Activated CD8-positive, alpha-beta T cell treated with anti-CD3 and anti-CD28 coated beads for 36 hours (primary cell): Measurements from ENCODE around the gene ARHGEF40. TPM values are rescaled to one million over a fixed set of nuclear protein-coding genes. Genes with fewer than 3 reads are reported as not detected.

Experiments
- ATAC-seq: fragments of 200-7000 bp; cut with Tn5 transposase; one replicate; pipeline ENCODE4 v1.10.0; 2021; ENCODE audit warnings: mild to moderate bottlenecking, moderate library complexity
- CTCF ChIA-PET: fragments of 350-600 bp; sonication (Branson Sonifier 250); formaldehyde crosslinking; loops from one replicate; lab custom pipeline; 2021; ENCODE audit warnings: antibody characterized with exemption; lab: Charles Lee
- POLR2A ChIA-PET: fragments of 350-600 bp; sonication (Branson Sonifier 250); formaldehyde crosslinking; loops from one replicate; lab custom pipeline; 2021; ENCODE audit warnings: antibody characterized with exemption; lab: Charles Lee
- DNase-seq: peaks from one replicate; pipeline ENCODE4 v3.0.0-alpha.2; 2020
- H3K27ac Mint-ChIP-seq: one replicate; pipeline ENCODE4 v1.8.0; 2021; ENCODE audit warnings: mild to moderate bottlenecking, mixed read lengths
- H3K27me3 Mint-ChIP-seq: one replicate; pipeline ENCODE4 v1.8.0; 2021; ENCODE audit warnings: mixed read lengths
- H3K36me3 Mint-ChIP-seq: one replicate; pipeline ENCODE4 v1.8.0; 2021; ENCODE audit warnings: low read depth, mixed read lengths
- H3K4me1 Mint-ChIP-seq: one replicate; pipeline ENCODE4 v1.8.0; 2021; ENCODE audit warnings: low read depth, mixed read lengths
- H3K4me3 Mint-ChIP-seq: one replicate; pipeline ENCODE4 v1.8.0; 2021; ENCODE audit warnings: mild to moderate bottlenecking, moderate library complexity, mixed read lengths
- H3K9me3 Mint-ChIP-seq: one replicate; pipeline ENCODE4 v1.8.0; 2021; ENCODE audit warnings: mixed read lengths
- CTCF ChIP-seq: fragments of 200-600 bp; IDR thresholded peaks from one replicate; pipeline ENCODE4 v1.8.0; 2022; ENCODE audit warnings: antibody characterized with exemption, mild to moderate bottlenecking
- intact Hi-C: fragments of 100-400 bp; cut with micrococcal nuclease; formaldehyde crosslinking; loops from one replicate; pipeline ENCODE4 v1.10.0; 2022
- total RNA-seq, 2 experiments: library from RNA; stranded (reverse); gene quantifications; one replicate each; pipeline ENCODE4 v1.2.3, GENCODE V29; 2021

ARHGEF40 gene
- total RNA-seq, 2 experiments from 2014 or later: 0.18 to 0.23 TPM

GRCh38 chr14:21102521-21103410 lies 32.7 kb downstream of the ARHGEF40 start:
- CTCF ChIA-PET: interaction anchor here (0.9 to 13.2 kb wide), 14 partner anchors 8 to 641 kb away, joined by 3 to 267 read pairs (median 10); partner anchors contain the start of genes ARHGEF40 and PIP4P1
- no peak for TF ChIP-seq CTCF
- Mint-ChIP-seq H3K27ac (peak overlapping the region; percentile 90), H3K4me3 (peak overlapping the region; percentile 80), H3K9me3 (no peaks in the 10 kb centered on the region), H3K4me1 (peaks cover 39% of the 10 kb centered on the region), H3K36me3 (no peaks in the 10 kb centered on the region), H3K27me3 (no peaks in the 10 kb centered on the region)
- intact Hi-C loops: no loop called here
- ATAC-seq (no peak), DNase-seq (no peak)
- POLR2A ChIA-PET: interaction anchor here (0.7 to 4.7 kb wide), 9 partner anchors 9 to 164 kb away, joined by 3 to 30 read pairs (median 5); partner anchors contain the start of gene ARHGEF40

- H3K27ac Mint-ChIP-seq: peak overlapping the region; percentile 90
- POLR2A ChIA-PET: interaction anchor here (0.7 to 4.7 kb wide), 8 partner anchors 10 to 163 kb away, joined by 3 to 30 read pairs (median 4); partner anchors contain the start of gene ARHGEF40
- no peak for TF ChIP-seq CTCF
- peak overlapping the region; percentile 80 for H3K4me3 Mint-ChIP-seq
- DNase-seq (no peak), ATAC-seq (no peak)
- H3K4me1 Mint-ChIP-seq: peaks cover 39% of the 10 kb centered on the region
- H3K27me3 Mint-ChIP-seq: no peaks in the 10 kb centered on the region
- intact Hi-C loops: no loop called here
- H3K36me3 Mint-ChIP-seq: no peaks in the 10 kb centered on the region
- CTCF ChIA-PET: interaction anchor here (0.9 to 13.2 kb wide), 15 partner anchors 9 to 642 kb away, joined by 3 to 267 read pairs (median 10); partner anchors contain the start of genes ARHGEF40 and PIP4P1
- no peaks in the 10 kb centered on the region for H3K9me3 Mint-ChIP-seq
These were observed 33.3 kb downstream of the ARHGEF40 start for GRCh38 chr14:21103411-21103709.

- H3K9me3 Mint-ChIP-seq: no peaks in the 10 kb centered on the region
- H3K4me1 Mint-ChIP-seq: peaks cover 36% of the 10 kb centered on the region
- POLR2A ChIA-PET: interaction anchor here (0.9 to 4.7 kb wide), 10 partner anchors 10 to 98 kb away, joined by 3 to 30 read pairs (median 4); partner anchors contain the start of gene ARHGEF40
- peak; percentile 98 for DNase-seq
- intact Hi-C loops: no loop called here
- peak; percentile 88 for ATAC-seq
- peak; percentile 64 for TF ChIP-seq CTCF
- H3K36me3 Mint-ChIP-seq: no peaks in the 10 kb centered on the region
- peak overlapping the region; percentile 80 for H3K4me3 Mint-ChIP-seq
- CTCF ChIA-PET: interaction anchor here (0.8 to 13.2 kb wide), 34 partner anchors 9 to 642 kb away, joined by 3 to 267 read pairs (median 6); partner anchors contain the start of genes ARHGEF40, PIP4P1, RNASE6 and RNASE7
- no peaks in the 10 kb centered on the region for H3K27me3 Mint-ChIP-seq
- peak overlapping the region; percentile 90 for H3K27ac Mint-ChIP-seq
These were observed 33.8 kb downstream of the ARHGEF40 start for GRCh38 chr14:21103710-21104447.

- Mint-ChIP-seq H3K4me1 (peaks cover 31% of the 10 kb centered on the region), H3K36me3 (no peaks in the 10 kb centered on the region), H3K27me3 (no peaks in the 10 kb centered on the region), H3K9me3 (no peaks in the 10 kb centered on the region), H3K4me3 (peak overlapping the region; percentile 80), H3K27ac (peak overlapping the region; percentile 90)
- ATAC-seq (peak; percentile 42), DNase-seq (peak; percentile 80)
- ChIA-PET CTCF (interaction anchor here (0.7 to 13.2 kb wide), 39 partner anchors 10 to 421 kb away, joined by 3 to 267 read pairs (median 6); partner anchors contain the start of genes ARHGEF40, CHD8, NDRG2 and RNASE6), POLR2A (interaction anchor here (1.0 to 4.7 kb wide), 8 partner anchors 11 to 161 kb away, joined by 3 to 30 read pairs (median 6); partner anchors contain the start of gene ARHGEF40)
- peak; percentile 95 for TF ChIP-seq CTCF
- intact Hi-C loops: no loop called here
These were observed 34.5 kb downstream of the ARHGEF40 start for GRCh38 chr14:21104448-21105060.
